ENCODE results near the gene VPS29. TPM values are rescaled to one million over a fixed set of nuclear protein-coding genes. Genes with fewer than 3 reads are reported as not detected.

VPS29 gene
- total and polyA plus RNA-seq, 9 of the 15 experiments (the other 6 are each of a cell fraction or from before 2014, with no cell fraction given), result 85.8 to 638 (median 272) TPM

DNA sequence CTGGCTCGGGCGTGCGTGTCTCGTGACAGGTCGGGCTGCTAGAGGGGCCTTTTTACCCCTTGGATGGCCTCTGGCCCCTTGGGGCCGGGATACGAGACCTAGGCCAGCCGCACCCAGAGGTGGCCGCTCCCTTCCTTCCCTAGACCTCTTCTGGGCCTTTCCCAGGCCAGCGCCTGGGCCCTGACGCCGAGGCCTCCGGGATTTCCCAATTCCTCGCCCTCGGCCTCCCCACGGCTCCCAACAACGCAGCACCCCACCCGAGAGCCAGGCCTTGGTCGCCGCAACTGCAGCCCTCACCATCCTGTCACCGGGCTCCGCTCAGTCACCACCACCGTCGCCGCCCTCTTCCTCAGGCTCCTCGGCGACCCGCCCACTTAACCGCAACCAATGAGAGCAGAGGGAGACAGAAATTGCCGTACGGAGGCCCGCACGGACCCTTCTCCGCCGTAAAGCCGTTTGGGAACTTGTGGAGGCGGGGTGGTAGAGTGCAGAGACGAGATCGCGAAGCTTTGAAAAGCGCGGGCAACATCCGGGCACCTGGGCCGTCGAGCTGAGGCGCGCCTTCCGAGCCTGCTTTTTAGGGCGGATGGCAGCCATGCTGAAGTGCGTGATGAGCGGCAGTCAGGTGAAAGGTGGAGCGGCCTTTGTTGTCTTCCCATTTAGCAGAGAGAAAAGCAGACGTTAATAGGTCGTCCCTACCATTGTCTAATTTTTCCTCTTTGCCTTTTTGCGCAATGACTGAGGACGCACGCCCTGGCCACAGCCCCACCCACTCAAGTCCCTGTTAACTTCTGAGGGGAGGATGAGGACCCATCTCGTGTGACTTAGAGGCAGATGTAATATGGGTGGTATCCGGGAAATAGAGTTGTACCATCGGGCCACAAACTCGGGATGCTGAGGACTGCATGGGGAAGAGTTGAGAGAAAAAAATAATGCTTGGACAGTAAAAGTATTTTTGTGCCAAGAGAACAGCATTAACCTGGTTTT, at the start of gene VPS29, which contains the start of gene RAD9B (continued):
- TF ChIP-seq HNRNPH1 (optimal IDR thresholded peaks at IDR 0.05; ENCODE audit: low read depth, low read length), result no peak
- 0 out of 2 replicates have a peak, but pooled peaks have one; percentile 16 for TF ChIP-seq SMARCE1 (IDR thresholded peaks at IDR 0.05)
- TF ChIP-seq, protein P1, sequence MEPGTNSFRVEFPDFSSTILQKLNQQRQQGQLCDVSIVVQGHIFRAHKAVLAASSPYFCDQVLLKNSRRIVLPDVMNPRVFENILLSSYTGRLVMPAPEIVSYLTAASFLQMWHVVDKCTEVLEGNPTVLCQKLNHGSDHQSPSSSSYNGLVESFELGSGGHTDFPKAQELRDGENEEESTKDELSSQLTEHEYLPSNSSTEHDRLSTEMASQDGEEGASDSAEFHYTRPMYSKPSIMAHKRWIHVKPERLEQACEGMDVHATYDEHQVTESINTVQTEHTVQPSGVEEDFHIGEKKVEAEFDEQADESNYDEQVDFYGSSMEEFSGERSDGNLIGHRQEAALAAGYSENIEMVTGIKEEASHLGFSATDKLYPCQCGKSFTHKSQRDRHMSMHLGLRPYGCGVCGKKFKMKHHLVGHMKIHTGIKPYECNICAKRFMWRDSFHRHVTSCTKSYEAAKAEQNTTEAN (CRISPR knock-in tag; IDR thresholded peaks at IDR 0.05), result peak; percentile 90; the same call in 1 of the 2 replicates
- no peak for TF ChIP-seq RBM22 (IDR thresholded peaks at IDR 0.05; ENCODE audit: low read depth, low read length, poor library complexity, severe bottlenecking)
- TF ChIP-seq NCOA1 (IDR thresholded peaks at IDR 0.05; ENCODE audit: low read depth), result no peak
- TF ChIP-seq, protein P2, sequence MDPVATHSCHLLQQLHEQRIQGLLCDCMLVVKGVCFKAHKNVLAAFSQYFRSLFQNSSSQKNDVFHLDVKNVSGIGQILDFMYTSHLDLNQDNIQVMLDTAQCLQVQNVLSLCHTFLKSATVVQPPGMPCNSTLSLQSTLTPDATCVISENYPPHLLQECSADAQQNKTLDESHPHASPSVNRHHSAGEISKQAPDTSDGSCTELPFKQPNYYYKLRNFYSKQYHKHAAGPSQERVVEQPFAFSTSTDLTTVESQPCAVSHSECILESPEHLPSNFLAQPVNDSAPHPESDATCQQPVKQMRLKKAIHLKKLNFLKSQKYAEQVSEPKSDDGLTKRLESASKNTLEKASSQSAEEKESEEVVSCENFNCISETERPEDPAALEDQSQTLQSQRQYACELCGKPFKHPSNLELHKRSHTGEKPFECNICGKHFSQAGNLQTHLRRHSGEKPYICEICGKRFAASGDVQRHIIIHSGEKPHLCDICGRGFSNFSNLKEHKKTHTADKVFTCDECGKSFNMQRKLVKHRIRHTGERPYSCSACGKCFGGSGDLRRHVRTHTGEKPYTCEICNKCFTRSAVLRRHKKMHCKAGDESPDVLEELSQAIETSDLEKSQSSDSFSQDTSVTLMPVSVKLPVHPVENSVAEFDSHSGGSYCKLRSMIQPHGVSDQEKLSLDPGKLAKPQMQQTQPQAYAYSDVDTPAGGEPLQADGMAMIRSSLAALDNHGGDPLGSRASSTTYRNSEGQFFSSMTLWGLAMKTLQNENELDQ (CRISPR knock-in tag; IDR thresholded peaks at IDR 0.05; ENCODE audit: borderline replicate concordance), result peak; percentile 96; the same call in 1 of the 2 replicates
- no peak; the same call in 1 of the 2 replicates for TF ChIP-seq STAT5A (IDR thresholded peaks at IDR 0.05; ENCODE audit: borderline replicate concordance, low read length)
- TF ChIP-seq, protein P3, sequence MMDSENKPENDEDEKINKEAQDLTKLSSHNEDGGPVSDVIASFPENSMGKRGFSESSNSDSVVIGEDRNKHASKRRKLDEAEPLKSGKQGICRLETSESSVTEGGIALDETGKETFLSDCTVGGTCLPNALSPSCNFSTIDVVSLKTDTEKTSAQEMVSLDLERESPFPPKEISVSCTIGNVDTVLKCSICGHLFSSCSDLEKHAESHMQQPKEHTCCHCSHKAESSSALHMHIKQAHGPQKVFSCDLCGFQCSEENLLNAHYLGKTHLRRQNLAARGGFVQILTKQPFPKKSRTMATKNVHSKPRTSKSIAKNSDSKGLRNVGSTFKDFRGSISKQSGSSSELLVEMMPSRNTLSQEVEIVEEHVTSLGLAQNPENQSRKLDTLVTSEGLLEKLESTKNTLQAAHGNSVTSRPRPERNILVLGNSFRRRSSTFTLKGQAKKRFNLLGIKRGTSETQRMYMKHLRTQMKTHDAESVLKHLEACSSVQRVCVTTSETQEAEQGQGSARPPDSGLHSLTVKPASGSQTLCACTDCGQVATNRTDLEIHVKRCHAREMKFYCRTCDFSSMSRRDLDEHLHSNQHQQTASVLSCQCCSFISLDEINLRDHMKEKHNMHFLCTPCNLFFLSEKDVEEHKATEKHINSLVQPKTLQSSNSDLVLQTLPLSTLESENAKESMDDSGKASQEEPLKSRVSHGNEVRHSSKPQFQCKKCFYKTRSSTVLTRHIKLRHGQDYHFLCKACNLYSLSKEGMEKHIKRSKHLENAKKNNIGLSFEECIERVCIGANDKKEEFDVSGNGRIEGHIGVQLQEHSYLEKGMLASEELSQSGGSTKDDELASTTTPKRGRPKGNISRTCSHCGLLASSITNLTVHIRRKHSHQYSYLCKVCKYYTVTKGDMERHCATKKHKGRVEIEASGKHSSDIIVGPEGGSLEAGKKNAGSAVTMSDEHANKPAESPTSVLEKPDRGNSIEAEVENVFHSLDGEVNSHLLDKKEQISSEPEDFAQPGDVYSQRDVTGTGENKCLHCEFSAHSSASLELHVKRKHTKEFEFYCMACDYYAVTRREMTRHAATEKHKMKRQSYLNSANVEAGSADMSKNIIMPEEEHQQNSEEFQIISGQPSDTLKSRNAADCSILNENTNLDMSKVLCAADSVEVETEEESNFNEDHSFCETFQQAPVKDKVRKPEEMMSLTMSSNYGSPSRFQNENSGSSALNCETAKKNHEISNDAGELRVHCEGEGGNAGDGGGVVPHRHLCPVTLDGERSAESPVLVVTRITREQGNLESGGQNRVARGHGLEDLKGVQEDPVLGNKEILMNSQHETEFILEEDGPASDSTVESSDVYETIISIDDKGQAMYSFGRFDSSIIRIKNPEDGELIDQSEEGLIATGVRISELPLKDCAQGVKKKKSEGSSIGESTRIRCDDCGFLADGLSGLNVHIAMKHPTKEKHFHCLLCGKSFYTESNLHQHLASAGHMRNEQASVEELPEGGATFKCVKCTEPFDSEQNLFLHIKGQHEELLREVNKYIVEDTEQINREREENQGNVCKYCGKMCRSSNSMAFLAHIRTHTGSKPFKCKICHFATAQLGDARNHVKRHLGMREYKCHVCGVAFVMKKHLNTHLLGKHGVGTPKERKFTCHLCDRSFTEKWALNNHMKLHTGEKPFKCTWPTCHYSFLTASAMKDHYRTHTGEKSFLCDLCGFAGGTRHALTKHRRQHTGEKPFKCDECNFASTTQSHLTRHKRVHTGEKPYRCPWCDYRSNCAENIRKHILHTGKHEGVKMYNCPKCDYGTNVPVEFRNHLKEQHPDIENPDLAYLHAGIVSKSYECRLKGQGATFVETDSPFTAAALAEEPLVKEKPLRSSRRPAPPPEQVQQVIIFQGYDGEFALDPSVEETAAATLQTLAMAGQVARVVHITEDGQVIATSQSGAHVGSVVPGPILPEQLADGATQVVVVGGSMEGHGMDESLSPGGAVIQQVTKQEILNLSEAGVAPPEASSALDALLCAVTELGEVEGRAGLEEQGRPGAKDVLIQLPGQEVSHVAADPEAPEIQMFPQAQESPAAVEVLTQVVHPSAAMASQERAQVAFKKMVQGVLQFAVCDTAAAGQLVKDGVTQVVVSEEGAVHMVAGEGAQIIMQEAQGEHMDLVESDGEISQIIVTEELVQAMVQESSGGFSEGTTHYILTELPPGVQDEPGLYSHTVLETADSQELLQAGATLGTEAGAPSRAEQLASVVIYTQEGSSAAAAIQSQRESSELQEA (IDR thresholded peaks at IDR 0.05; ENCODE audit: low read depth), result peak; percentile 98
- no peak for TF ChIP-seq YBX1 (IDR thresholded peaks at IDR 0.05)
- TF ChIP-seq, protein P4, sequence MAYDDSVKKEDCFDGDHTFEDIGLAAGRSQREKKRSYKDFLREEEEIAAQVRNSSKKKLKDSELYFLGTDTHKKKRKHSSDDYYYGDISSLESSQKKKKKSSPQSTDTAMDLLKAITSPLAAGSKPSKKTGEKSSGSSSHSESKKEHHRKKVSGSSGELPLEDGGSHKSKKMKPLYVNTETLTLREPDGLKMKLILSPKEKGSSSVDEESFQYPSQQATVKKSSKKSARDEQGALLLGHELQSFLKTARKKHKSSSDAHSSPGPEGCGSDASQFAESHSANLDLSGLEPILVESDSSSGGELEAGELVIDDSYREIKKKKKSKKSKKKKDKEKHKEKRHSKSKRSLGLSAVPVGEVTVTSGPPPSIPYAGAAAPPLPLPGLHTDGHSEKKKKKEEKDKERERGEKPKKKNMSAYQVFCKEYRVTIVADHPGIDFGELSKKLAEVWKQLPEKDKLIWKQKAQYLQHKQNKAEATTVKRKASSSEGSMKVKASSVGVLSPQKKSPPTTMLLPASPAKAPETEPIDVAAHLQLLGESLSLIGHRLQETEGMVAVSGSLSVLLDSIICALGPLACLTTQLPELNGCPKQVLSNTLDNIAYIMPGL (CRISPR knock-in tag; IDR thresholded peaks at IDR 0.05), result peak; percentile 95; the same call in 1 of the 2 replicates
- no peak for TF ChIP-seq SMC3 (conservative IDR thresholded peaks at IDR 0.05; ENCODE audit: insufficient read depth, low read depth, low read length)

Measured in K562 (cell line).